B cell (primary cell): Measurements from ENCODE around the gene MYO1B. TPM values are rescaled to one million over a fixed set of nuclear protein-coding genes. Genes with fewer than 3 reads are reported as not detected.

Source experiments
- ATAC-seq: fragments of 200-7000 bp; cut with Tn5 transposase; one replicate; pipeline ENCODE4 v1.10.0; 2021; ENCODE audit warnings: low read depth, mild to moderate bottlenecking, moderate number of reproducible peaks, moderate library complexity
- CTCF ChIA-PET: fragments of 350-600 bp; sonication (Branson Sonifier 250); formaldehyde crosslinking; loops from one replicate; lab custom pipeline; 2021; ENCODE audit warnings: antibody characterized with exemption, inconsistent platforms; lab: Charles Lee
- POLR2A ChIA-PET: fragments of 350-600 bp; sonication (Branson Sonifier 250); formaldehyde crosslinking; loops from one replicate; lab custom pipeline; 2021; ENCODE audit warnings: antibody characterized with exemption; lab: Charles Lee
- DNase-seq: peaks from one replicate; pipeline ENCODE4 v3.0.0; 2013
- H2AFZ ChIP-seq: 2 replicates; pipeline ENCODE4 v1.6.1; 2012; ENCODE audit warnings: mild to moderate bottlenecking, low read depth, low read length; ENCODE audit not compliant: insufficient read depth, poor library complexity, severe bottlenecking
- H3K27ac ChIP-seq, 2 donors: 1 replicate in 1 of 2; 2 replicates in 1 of 2; pipeline ENCODE4 v1.5.1; 2012 to 2013; ENCODE audit warnings: low read length in 2 of 2, mild to moderate bottlenecking in 2 of 2, moderate library complexity in 1 of 2
- H3K27me3 ChIP-seq, 4 experiments: fragments of 200-600 bp in 1 of 4; sonication (generic) in 1 of 4; replicated peaks in 1 of 4; 1 replicate in 2 of 4; 2 replicates in 2 of 4; pipeline versions ENCODE4 v1.6.1 to v1.7.0; 2013 to 2016; ENCODE audit warnings: low read length in 3 of 4, mild to moderate bottlenecking in 2 of 4, mixed read lengths in 1 of 4, moderate library complexity in 1 of 4; ENCODE audit not compliant: insufficient read depth in 4 of 4, control insufficient read depth in 3 of 4; ENCODE audit errors: control extremely low read depth in 1 of 4
- H3K36me3 ChIP-seq, 2 experiments: replicated peaks in 1 of 2; 1 replicate in 1 of 2; 2 replicates in 1 of 2; pipeline versions ENCODE4 v1.6.1 to v1.7.1; 2013; ENCODE audit warnings: low read length in 1 of 2; ENCODE audit not compliant: insufficient read depth in 2 of 2, control insufficient read depth in 1 of 2; ENCODE audit errors: control extremely low read depth in 1 of 2, extremely low read depth in 1 of 2
- H3K4me1 ChIP-seq, 2 donors: fragments of 200-600 bp in 1 of 2; sonication (generic) in 1 of 2; 1 replicate in 1 of 2; 2 replicates in 1 of 2; pipeline versions ENCODE4 v1.5.1 to v1.6.1; 2013 to 2017; ENCODE audit warnings: low read length in 2 of 2; ENCODE audit not compliant: control insufficient read depth in 2 of 2, insufficient read depth in 2 of 2
- H3K4me2 ChIP-seq: replicated peaks from 2 replicates; pipeline ENCODE3; 2012; ENCODE audit warnings: mild to moderate bottlenecking, low read depth, low read length; ENCODE audit not compliant: poor library complexity, severe bottlenecking
- H3K4me3 ChIP-seq, 5 experiments: fragments of 200-600 bp in 1 of 5; sonication (generic) in 1 of 5; 1 replicate in 3 of 5; 2 replicates in 2 of 5; pipeline versions ENCODE4 v1.5.1 to v1.7.0; 2011 to 2016; ENCODE audit warnings: low read length in 4 of 5, mild to moderate bottlenecking in 4 of 5, low read depth in 2 of 5, control low read depth in 1 of 5, moderate library complexity in 1 of 5; ENCODE audit not compliant: insufficient read depth in 1 of 5; ENCODE audit errors: control extremely low read depth in 1 of 5, extremely low read depth in 1 of 5
- H3K79me2 ChIP-seq: fragments of 200-600 bp; sonication (generic); one replicate; pipeline ENCODE4 v1.6.0; 2016; ENCODE audit warnings: low read length; ENCODE audit not compliant: control insufficient read depth, insufficient read depth
- H3K9ac ChIP-seq: fragments of 200-600 bp; sonication (generic); 2 replicates; pipeline ENCODE4 v1.6.1; 2017; ENCODE audit warnings: mild to moderate bottlenecking, low read length, moderate library complexity
- H3K9me3 ChIP-seq, 3 donors: one replicate each; pipeline versions ENCODE4 v1.6.1 to v1.7.1; 2013; ENCODE audit warnings: low read length in 2 of 3; ENCODE audit not compliant: control insufficient read depth in 2 of 3, insufficient read depth in 1 of 3; ENCODE audit errors: control extremely low read depth in 1 of 3
- H4K20me1 ChIP-seq: 2 replicates; pipeline ENCODE4 v1.6.0; 2012; ENCODE audit warnings: mild to moderate bottlenecking, low read length; ENCODE audit not compliant: insufficient read depth, control insufficient read depth, poor library complexity, severe bottlenecking
- H3K27ac Mint-ChIP-seq: one replicate; pipeline ENCODE4 v1.8.0; 2021; ENCODE audit warnings: mixed read lengths
- H3K27me3 Mint-ChIP-seq: one replicate; pipeline ENCODE4 v1.8.0; 2021; ENCODE audit warnings: mixed read lengths
- H3K4me1 Mint-ChIP-seq: one replicate; pipeline ENCODE4 v1.8.0; 2021; ENCODE audit warnings: mixed read lengths
- H3K4me3 Mint-ChIP-seq: one replicate; pipeline ENCODE4 v1.8.0; 2021; ENCODE audit warnings: mixed read lengths
- H3K9me3 Mint-ChIP-seq: one replicate; pipeline ENCODE4 v1.8.0; 2022; ENCODE audit warnings: mixed read lengths; ENCODE audit not compliant: insufficient read depth
- EZH2 ChIP-seq: IDR thresholded peaks from 2 replicates; pipeline ENCODE4 v1.6.1; 2012; ENCODE audit warnings: borderline replicate concordance, low read depth, mild to moderate bottlenecking, moderate library complexity, low read length; ENCODE audit not compliant: insufficient read depth, poor library complexity, severe bottlenecking
- WGBS: methylation state at CpG from one replicate; pipeline ENCODE4 v1.1.5; 2013; ENCODE audit warnings: missing lambda C conversion rate; ENCODE audit not compliant: insufficient coverage; 5-methylcytosine and 5-hydroxymethylcytosine counted together
- intact Hi-C: fragments of 100-400 bp; cut with micrococcal nuclease; formaldehyde crosslinking; loops from one replicate; pipeline ENCODE4 v1.10.0; 2022
- polyA plus RNA-seq: library from polyadenylated mRNA; depleted of rRNA; stranded (reverse); fragments of >200 nt; gene quantifications from 2 replicates; pipeline ENCODE4 v1.2.3, GENCODE V29; 2012
- total RNA-seq, 2 donors: library from RNA; stranded (reverse); fragments of 120-200 nt in 1 of 2; gene quantifications; 1 replicate in 1 of 2; 2 replicates in 1 of 2; pipeline versions ENCODE4 v1.2.3 to v1.2.4, GENCODE V29; 2013 to 2022
- TF ChIP-seq, protein P1 (sequence below): fragments of 200-600 bp; IDR thresholded peaks from one replicate; pipeline ENCODE4 v1.8.0; 2022; ENCODE audit warnings: antibody characterized with exemption, mild to moderate bottlenecking

The MYO1B gene
- total and polyA plus RNA-seq, 2 donors (not counting 1 experiment from before 2014, with no cell fraction given): 0.67 to 4.4 TPM

- no peaks in the 10 kb centered on the region for H3K36me3 ChIP-seq
- Mint-ChIP-seq H3K27ac (no peak overlapping the region), H3K4me3 (no peak overlapping the region), H3K27me3 (peaks cover 7% of the 10 kb centered on the region), H3K4me1 (peaks cover 8% of the 10 kb centered on the region), H3K9me3 (no peaks in the 10 kb centered on the region)
- no peak for DNase-seq
- no peaks in the 10 kb centered on the region for H3K27me3 ChIP-seq
- no peak for ATAC-seq
- no peaks in the 10 kb centered on the region for H4K20me1 ChIP-seq
- no peak overlapping the region for H3K9ac ChIP-seq
- TF ChIP-seq, protein P1, sequence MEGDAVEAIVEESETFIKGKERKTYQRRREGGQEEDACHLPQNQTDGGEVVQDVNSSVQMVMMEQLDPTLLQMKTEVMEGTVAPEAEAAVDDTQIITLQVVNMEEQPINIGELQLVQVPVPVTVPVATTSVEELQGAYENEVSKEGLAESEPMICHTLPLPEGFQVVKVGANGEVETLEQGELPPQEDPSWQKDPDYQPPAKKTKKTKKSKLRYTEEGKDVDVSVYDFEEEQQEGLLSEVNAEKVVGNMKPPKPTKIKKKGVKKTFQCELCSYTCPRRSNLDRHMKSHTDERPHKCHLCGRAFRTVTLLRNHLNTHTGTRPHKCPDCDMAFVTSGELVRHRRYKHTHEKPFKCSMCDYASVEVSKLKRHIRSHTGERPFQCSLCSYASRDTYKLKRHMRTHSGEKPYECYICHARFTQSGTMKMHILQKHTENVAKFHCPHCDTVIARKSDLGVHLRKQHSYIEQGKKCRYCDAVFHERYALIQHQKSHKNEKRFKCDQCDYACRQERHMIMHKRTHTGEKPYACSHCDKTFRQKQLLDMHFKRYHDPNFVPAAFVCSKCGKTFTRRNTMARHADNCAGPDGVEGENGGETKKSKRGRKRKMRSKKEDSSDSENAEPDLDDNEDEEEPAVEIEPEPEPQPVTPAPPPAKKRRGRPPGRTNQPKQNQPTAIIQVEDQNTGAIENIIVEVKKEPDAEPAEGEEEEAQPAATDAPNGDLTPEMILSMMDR: no peak
- no peak for TF ChIP-seq EZH2
- H3K4me3 ChIP-seq: no peak overlapping the region
- POLR2A ChIA-PET: no interaction called here
- H3K9me3 ChIP-seq: no peaks in the 10 kb centered on the region
- H2AFZ ChIP-seq: no peak overlapping the region
- H3K4me1 ChIP-seq: peaks cover 4 to 8% of the 10 kb centered on the region in 2 donors
- no peak overlapping the region for H3K27ac ChIP-seq
- intact Hi-C loops: loop anchor here (10.0 kb wide), 1 partner anchor 250 kb away; no protein-coding TSS in a partner anchor
- no peak overlapping the region for H3K4me2 ChIP-seq
- peaks cover 8% of the 10 kb centered on the region for H3K79me2 ChIP-seq
- CTCF ChIA-PET: interaction anchor here (2.4 kb wide), 1 partner anchor 87 kb away, joined by 13 read pairs; no protein-coding TSS in a partner anchor
- WGBS: 95% methylated on average over 7 of the region's 8 CpGs
These were observed 60.0 kb downstream of the MYO1B start for GRCh38 chr2:191304939-191305875.

- Mint-ChIP-seq H3K9me3 (no peaks in the 10 kb centered on the region), H3K4me3 (no peak overlapping the region), H3K27ac (no peak overlapping the region), H3K4me1 (no peaks in the 10 kb centered on the region), H3K27me3 (no peaks in the 10 kb centered on the region)
- Histone ChIP-seq H2AFZ (no peak overlapping the region), H3K27ac (no peak overlapping the region), H3K4me2 (no peak overlapping the region), H3K4me1 (no peaks in the 10 kb centered on the region), H3K36me3 (no peaks in the 10 kb centered on the region), H3K4me3 (no peak overlapping the region), H3K9ac (no peak overlapping the region), H3K79me2 (peaks cover 2% of the 10 kb centered on the region), H3K9me3 (no peaks in the 10 kb centered on the region), H3K27me3 (no peaks in the 10 kb centered on the region), H4K20me1 (no peaks in the 10 kb centered on the region)
- DNase-seq (no peak), ATAC-seq (no peak)
- POLR2A ChIA-PET: no interaction called here
- CTCF ChIA-PET: no interaction called here
- WGBS: 83% methylated on average over 1 of the region's 2 CpGs
- intact Hi-C loops: loop anchor here (10.0 kb wide), 1 partner anchor 253 kb away; no protein-coding TSS in a partner anchor
- no peak for TF ChIP-seq EZH2
- TF ChIP-seq, protein P1: no peak
These were observed 62.8 kb downstream of the MYO1B start for GRCh38 chr2:191308026-191308425.
